Raji (cell line): ENCODE data around the gene NEK5.

Source experiments
- POLR2A ChIP-seq: IDR thresholded peaks from 2 replicates; pipeline ENCODE4 v1.6.1; 2011; ENCODE audit warnings: low read depth, low read length, control low read depth; ENCODE audit not compliant: insufficient read depth

The NEK5 gene

GRCh38 chr13:52004511-52005170, 124.2 kb downstream of the NEK5 start:
- TF ChIP-seq POLR2A = no peak

- no peak for TF ChIP-seq POLR2A
Observed at GRCh38 chr13:52003541-52003940, 125.3 kb downstream of the NEK5 start.

GRCh38 chr13:52002361-52002760, 126.5 kb downstream of the NEK5 start:
- TF ChIP-seq POLR2A = no peak

GRCh38 chr13:52001120-52001731, 127.6 kb downstream of the NEK5 start:
- no peak for TF ChIP-seq POLR2A

GRCh38 chr13:51999921-52000320, 129.0 kb downstream of the NEK5 start:
- TF ChIP-seq POLR2A = no peak

- no peak for TF ChIP-seq POLR2A
Observed at GRCh38 chr13:51999510-51999911, 129.4 kb downstream of the NEK5 start.

- no peak for TF ChIP-seq POLR2A
Observed at GRCh38 chr13:51998723-51999509, 130.0 kb downstream of the NEK5 start.

GRCh38 chr13:51997641-51998330, 131.1 kb downstream of the NEK5 start:
- TF ChIP-seq POLR2A = no peak

GRCh38 chr13:51997186-51997585, 131.7 kb downstream of the NEK5 start:
- no peak for TF ChIP-seq POLR2A

GRCh38 chr13:51996641-51997040, 132.2 kb downstream of the NEK5 start:
- TF ChIP-seq POLR2A = no peak

GRCh38 chr13:51995677-51996551, 133.0 kb downstream of the NEK5 start:
- TF ChIP-seq POLR2A = no peak

- no peak for TF ChIP-seq POLR2A
Observed at GRCh38 chr13:51993713-51994112, 135.2 kb downstream of the NEK5 start.

- TF ChIP-seq POLR2A = no peak
Observed at GRCh38 chr13:51988988-51989618, 139.8 kb downstream of the NEK5 start.
